ENCODE data around the gene NDUFA11. TPM values are rescaled to one million over a fixed set of nuclear protein-coding genes. Genes with fewer than 3 reads are reported as not detected.

NDUFA11 gene
- total and polyA plus RNA-seq, 11 donors, result 388 to 945 (median 491) TPM

GRCh38 chr19:5951338-5951861 is 47.8 kb upstream of the NDUFA11 start:
- 27 to 38% (median 29%) methylated on average over 18 to 19 of the region's 19 CpGs for WGBS, 4 donors
- peak overlapping the region in 11 of 12 donors; percentile 2 to 85 (median 59) for H3K27ac ChIP-seq
- no peaks in the 10 kb centered on the region for H3K9me3 ChIP-seq
- peaks cover 30 to 100% (median 98%) of the 10 kb centered on the region in 12 donors for H3K4me1 ChIP-seq
- intact Hi-C loops (cut with DNase I), result no loop called here
- H3K27me3 ChIP-seq, result no peaks in the 10 kb centered on the region
- no peak for ATAC-seq
- TF ChIP-seq POLR2A (IDR thresholded peaks at IDR 0.05), result no peak
- TF ChIP-seq, protein P1, sequence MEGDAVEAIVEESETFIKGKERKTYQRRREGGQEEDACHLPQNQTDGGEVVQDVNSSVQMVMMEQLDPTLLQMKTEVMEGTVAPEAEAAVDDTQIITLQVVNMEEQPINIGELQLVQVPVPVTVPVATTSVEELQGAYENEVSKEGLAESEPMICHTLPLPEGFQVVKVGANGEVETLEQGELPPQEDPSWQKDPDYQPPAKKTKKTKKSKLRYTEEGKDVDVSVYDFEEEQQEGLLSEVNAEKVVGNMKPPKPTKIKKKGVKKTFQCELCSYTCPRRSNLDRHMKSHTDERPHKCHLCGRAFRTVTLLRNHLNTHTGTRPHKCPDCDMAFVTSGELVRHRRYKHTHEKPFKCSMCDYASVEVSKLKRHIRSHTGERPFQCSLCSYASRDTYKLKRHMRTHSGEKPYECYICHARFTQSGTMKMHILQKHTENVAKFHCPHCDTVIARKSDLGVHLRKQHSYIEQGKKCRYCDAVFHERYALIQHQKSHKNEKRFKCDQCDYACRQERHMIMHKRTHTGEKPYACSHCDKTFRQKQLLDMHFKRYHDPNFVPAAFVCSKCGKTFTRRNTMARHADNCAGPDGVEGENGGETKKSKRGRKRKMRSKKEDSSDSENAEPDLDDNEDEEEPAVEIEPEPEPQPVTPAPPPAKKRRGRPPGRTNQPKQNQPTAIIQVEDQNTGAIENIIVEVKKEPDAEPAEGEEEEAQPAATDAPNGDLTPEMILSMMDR (IDR thresholded peaks at IDR 0.05), result no peak
- H3K4me3 ChIP-seq, result no peak overlapping the region
- DNase-seq, result peak in 1 of 5 donors; percentile 53
- H3K36me3 ChIP-seq, result peaks cover 0 to 11% (median 0%) of the 10 kb centered on the region in 9 donors

DNA sequence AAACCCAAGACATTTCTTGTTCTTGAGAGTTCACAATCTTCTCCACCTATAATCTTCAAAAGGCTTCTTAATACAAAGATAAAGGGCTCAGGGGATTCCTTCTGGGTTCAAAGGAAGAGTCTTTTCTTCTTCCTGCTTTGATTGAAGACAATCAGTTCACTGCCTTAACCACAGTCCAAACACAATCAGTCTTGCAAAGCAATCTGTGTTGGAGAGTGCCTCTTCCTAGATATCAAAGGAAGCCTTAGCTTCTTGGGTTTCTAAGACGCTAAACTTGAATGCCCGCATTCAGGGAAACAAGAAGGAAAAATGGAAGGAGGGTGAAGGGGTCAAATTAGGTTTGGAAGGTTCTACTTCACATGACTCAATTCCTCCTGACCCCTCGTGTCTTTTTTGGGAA is 47.2 kb upstream of the NDUFA11 start:
- WGBS, 4 donors, result 42 to 64% (median 60%) methylated on average over 3 of the region's 3 CpGs
- H3K27ac ChIP-seq, result peak overlapping the region in 9 of 12 donors; percentile 2 to 85 (median 66)

DNA sequence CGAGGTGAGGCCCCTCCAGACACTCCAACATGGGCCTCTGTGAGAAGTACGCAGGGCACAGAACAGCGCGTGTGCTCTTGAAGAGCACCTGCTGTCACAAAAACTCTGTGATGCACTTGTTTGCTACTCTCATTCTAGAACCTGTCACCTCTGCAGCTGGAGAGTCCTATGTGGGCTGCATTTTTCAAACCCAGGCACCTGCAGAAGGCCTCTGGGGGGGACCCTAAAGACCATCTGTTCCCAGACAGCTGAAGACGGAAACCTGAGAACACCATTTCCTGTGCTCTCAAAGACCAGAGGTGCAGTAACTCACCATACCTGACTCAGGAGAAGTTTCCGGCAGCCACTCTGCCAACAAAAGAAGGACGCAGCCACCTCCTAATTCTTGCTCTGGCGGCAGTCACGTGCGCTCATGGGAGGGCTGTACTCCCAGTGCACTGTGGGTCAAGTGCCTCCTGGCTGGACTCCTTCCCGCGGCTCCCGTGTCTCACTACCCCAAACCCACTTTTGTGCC is 46.3 kb upstream of the NDUFA11 start:
- DNase-seq (peak in 4 of 5 donors; percentile 53 to 78 (median 68)), ATAC-seq (peak; percentile 32 to 57 (median 51))
- WGBS, 4 donors, result 62 to 74% (median 68%) methylated on average over 13 of the region's 13 CpGs
- intact Hi-C loops (cut with DNase I), result no loop called here
- Histone ChIP-seq H3K36me3 (peaks cover 0 to 11% (median 0%) of the 10 kb centered on the region in 9 donors), H3K4me1 (peaks cover 30 to 88% (median 85%) of the 10 kb centered on the region in 12 donors), H3K9me3 (no peaks in the 10 kb centered on the region), H3K27ac (peak overlapping the region in 9 of 12 donors; percentile 2 to 89 (median 43)), H3K4me3 (peak overlapping the region in 1 of 12 donors; percentile 2), H3K27me3 (no peaks in the 10 kb centered on the region)
- TF ChIP-seq POLR2A (IDR thresholded peaks at IDR 0.05), result no peak
- TF ChIP-seq, protein P1 (IDR thresholded peaks at IDR 0.05), result no peak

More for the DNA sequence above, 47.2 kb upstream of the NDUFA11 start:
- intact Hi-C loops (cut with DNase I), result no loop called here
- H3K4me1 ChIP-seq, result peaks cover 30 to 97% (median 94%) of the 10 kb centered on the region in 12 donors
- H3K4me3 ChIP-seq, result no peak overlapping the region
- DNase-seq (no peak), ATAC-seq (no peak)
- H3K36me3 ChIP-seq, result peaks cover 0 to 11% (median 0%) of the 10 kb centered on the region in 9 donors
- no peaks in the 10 kb centered on the region for H3K27me3 ChIP-seq
- TF ChIP-seq, protein P1 (IDR thresholded peaks at IDR 0.05), result no peak
- TF ChIP-seq POLR2A (IDR thresholded peaks at IDR 0.05), result no peak
- no peaks in the 10 kb centered on the region for H3K9me3 ChIP-seq

GRCh38 chr19:5948752-5949564 is 45.4 kb upstream of the NDUFA11 start:
- no peaks in the 10 kb centered on the region for H3K9me3 ChIP-seq
- TF ChIP-seq POLR2A (IDR thresholded peaks at IDR 0.05), result no peak
- TF ChIP-seq, protein P1 (IDR thresholded peaks at IDR 0.05), result no peak
- no peaks in the 10 kb centered on the region for H3K27me3 ChIP-seq
- DNase-seq, result no peak
- ATAC-seq, result peak in 1 of 4 donors; percentile 14
- peaks cover 0 to 11% (median 0%) of the 10 kb centered on the region in 9 donors for H3K36me3 ChIP-seq
- intact Hi-C loops (cut with DNase I), result no loop called here
- WGBS, 4 donors, result 56 to 68% (median 64%) methylated on average over 12 to 13 of the region's 13 CpGs
- peak overlapping the region in 10 of 12 donors; percentile 5 to 89 (median 36) for H3K27ac ChIP-seq
- no peak overlapping the region for H3K4me3 ChIP-seq
- H3K4me1 ChIP-seq, result peaks cover 30 to 84% (median 76%) of the 10 kb centered on the region in 12 donors

All from heart left ventricle (tissue), 16 donors.